ENCODE data around the gene CCDC7. TPM values are rescaled to one million over a fixed set of nuclear protein-coding genes. Genes with fewer than 3 reads are reported as not detected.
"Not testable (repeated sequence)": the region's sequence is repeated elsewhere in the genome, so short reads cannot be mapped to it uniquely, and the experiment has no call there.

CCDC7 gene
- total RNA-seq, 2 experiments from 2014 or later = 5.2 to 5.8 TPM

- no peaks in the 10 kb centered on the region for H3K9me3 Mint-ChIP-seq
- H3K27me3 Mint-ChIP-seq = no peaks in the 10 kb centered on the region
- no peak overlapping the region for H3K27ac Mint-ChIP-seq
- peaks cover 4% of the 10 kb centered on the region for H3K4me1 Mint-ChIP-seq
- H3K36me3 Mint-ChIP-seq = no peaks in the 10 kb centered on the region
- H3K4me3 Mint-ChIP-seq = no peak overlapping the region
- no peak for DNase-seq
These were observed 443.8 kb downstream of the CCDC7 start for GRCh38 chr10:32889631-32890212.

DNA sequence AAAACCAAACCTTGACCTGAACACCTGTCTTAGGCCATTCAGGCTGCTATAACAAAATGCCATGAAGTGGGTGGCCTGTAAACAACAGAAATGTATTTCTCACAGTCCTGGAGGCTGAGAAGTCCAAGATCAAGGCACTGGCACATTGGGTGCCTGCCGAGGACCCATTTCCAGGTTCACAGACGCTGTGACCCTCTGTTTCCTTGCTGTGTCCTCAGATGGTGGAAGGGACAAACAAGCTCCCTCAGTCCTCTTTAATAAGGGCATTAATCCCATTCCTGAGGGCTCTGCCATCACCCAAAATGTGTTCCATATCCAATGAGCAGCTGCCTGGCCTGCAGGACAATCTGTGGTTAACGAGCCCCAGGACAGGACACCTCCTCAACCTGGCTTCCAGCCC, 444.5 kb downstream of the CCDC7 start:
- Mint-ChIP-seq H3K27ac (no peak overlapping the region), H3K36me3 (peaks cover 4% of the 10 kb centered on the region), H3K27me3 (no peaks in the 10 kb centered on the region), H3K4me1 (peaks cover 4% of the 10 kb centered on the region), H3K9me3 (no peaks in the 10 kb centered on the region), H3K4me3 (no peak overlapping the region)
- no peak for DNase-seq

DNA sequence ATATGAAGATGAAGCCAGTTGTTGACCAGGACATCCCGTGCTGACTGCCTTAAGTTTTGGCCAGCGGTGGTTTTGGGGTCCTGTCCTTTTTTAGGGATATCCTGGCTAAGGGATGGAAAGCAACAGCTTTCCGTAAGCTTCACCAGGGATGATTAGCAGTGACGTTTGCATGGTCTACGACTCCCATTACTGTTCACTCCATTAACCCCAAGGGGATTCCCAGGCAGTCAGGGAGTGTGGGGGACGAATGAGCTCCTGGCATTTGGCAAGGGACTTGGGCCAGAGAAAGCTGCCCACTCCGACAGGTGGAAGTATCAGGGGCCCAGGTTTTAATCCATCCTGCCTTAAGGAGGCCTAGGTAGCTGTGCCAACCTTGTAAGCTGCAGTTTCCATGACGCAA, 445.3 kb downstream of the CCDC7 start:
- Mint-ChIP-seq H3K27ac (no peak overlapping the region), H3K4me3 (no peak overlapping the region), H3K4me1 (peaks cover 4% of the 10 kb centered on the region), H3K9me3 (no peaks in the 10 kb centered on the region), H3K27me3 (no peaks in the 10 kb centered on the region), H3K36me3 (peaks cover 5% of the 10 kb centered on the region)
- no peak for DNase-seq

GRCh38 chr10:32893434-32893833, 447.5 kb downstream of the CCDC7 start:
- Mint-ChIP-seq H3K4me3 (no peak overlapping the region), H3K9me3 (no peaks in the 10 kb centered on the region), H3K27ac (no peak overlapping the region), H3K27me3 (no peaks in the 10 kb centered on the region), H3K4me1 (peaks cover 4% of the 10 kb centered on the region), H3K36me3 (peaks cover 24% of the 10 kb centered on the region)
- DNase-seq = no peak

GRCh38 chr10:32893916-32894664, 448.1 kb downstream of the CCDC7 start:
- no peak for DNase-seq
- Mint-ChIP-seq H3K4me3 (no peak overlapping the region), H3K27ac (no peak overlapping the region), H3K27me3 (no peaks in the 10 kb centered on the region), H3K9me3 (no peaks in the 10 kb centered on the region), H3K36me3 (peaks cover 26% of the 10 kb centered on the region), H3K4me1 (peaks cover 2% of the 10 kb centered on the region)

- not testable (repeated sequence) for H3K27ac Mint-ChIP-seq, H3K9me3 Mint-ChIP-seq, H3K27me3 Mint-ChIP-seq, H3K4me3 Mint-ChIP-seq, DNase-seq, H3K4me1 Mint-ChIP-seq
- H3K36me3 Mint-ChIP-seq = peaks cover 26% of the 10 kb centered on the region
These were observed 449.4 kb downstream of the CCDC7 start for GRCh38 chr10:32895200-32895968.

DNA sequence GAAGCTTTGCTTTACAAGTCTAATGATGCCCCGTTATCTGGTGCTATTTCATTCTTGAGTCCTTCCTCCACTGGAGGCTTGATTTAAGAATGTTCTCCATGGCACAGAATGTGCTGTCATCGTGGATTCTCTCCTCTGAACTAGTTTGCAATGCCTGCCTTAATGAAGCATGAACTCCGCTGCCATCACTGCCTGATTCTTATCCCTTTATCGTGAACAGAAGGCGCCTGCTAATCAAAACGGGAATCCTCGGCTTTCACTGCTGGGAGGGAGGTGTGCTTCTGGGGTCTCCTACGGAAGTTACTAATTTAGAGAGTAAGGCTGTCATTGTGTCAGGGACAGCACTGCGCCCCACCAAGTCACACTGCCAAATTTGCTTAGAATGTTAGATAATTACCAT, 455.9 kb downstream of the CCDC7 start:
- DNase-seq = no peak
- Mint-ChIP-seq H3K36me3 (peaks cover 21% of the 10 kb centered on the region), H3K4me1 (no peaks in the 10 kb centered on the region), H3K27ac (no peak overlapping the region), H3K4me3 (no peak overlapping the region), H3K27me3 (no peaks in the 10 kb centered on the region), H3K9me3 (no peaks in the 10 kb centered on the region)

GRCh38 chr10:32905466-32905865, 459.5 kb downstream of the CCDC7 start:
- Mint-ChIP-seq H3K27me3 (no peaks in the 10 kb centered on the region), H3K27ac (no peak overlapping the region), H3K4me3 (no peak overlapping the region), H3K4me1 (no peaks in the 10 kb centered on the region), H3K36me3 (peaks cover 10% of the 10 kb centered on the region), H3K9me3 (no peaks in the 10 kb centered on the region)
- no peak for DNase-seq

- no peak overlapping the region for H3K27ac Mint-ChIP-seq
- H3K36me3 Mint-ChIP-seq = peaks cover 10% of the 10 kb centered on the region
- no peaks in the 10 kb centered on the region for H3K4me1 Mint-ChIP-seq
These were observed 460.7 kb downstream of the CCDC7 start for GRCh38 chr10:32906595-32906994.

DNA sequence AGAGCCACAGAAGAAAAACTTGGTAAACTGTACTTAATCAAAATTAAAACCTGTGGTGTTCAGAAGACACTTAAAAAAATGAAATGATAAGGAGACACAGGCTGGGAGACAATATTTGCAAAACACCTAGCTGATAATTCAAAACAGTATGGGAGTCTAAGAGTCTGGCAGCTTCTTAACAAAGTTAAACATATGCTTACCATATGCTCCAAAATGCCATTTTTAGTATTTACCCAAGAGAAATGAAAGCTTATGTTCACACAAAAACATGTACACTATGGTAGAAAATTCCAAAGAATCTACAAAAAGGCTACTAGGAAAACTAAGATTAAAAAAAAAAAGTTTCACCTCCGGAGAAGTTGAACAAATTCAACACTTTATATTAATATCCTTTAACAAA, 463.5 kb downstream of the CCDC7 start:
- peaks cover 30% of the 10 kb centered on the region for H3K36me3 Mint-ChIP-seq
- H3K27ac Mint-ChIP-seq = no peak overlapping the region
- no peak for DNase-seq
- no peaks in the 10 kb centered on the region for H3K27me3 Mint-ChIP-seq
- H3K9me3 Mint-ChIP-seq = no peaks in the 10 kb centered on the region
- no peaks in the 10 kb centered on the region for H3K4me1 Mint-ChIP-seq
- H3K4me3 Mint-ChIP-seq = no peak overlapping the region

More at GRCh38 chr10:32906595-32906994, 460.7 kb downstream of the CCDC7 start:
- DNase-seq = no peak
- no peaks in the 10 kb centered on the region for H3K9me3 Mint-ChIP-seq
- H3K27me3 Mint-ChIP-seq = no peaks in the 10 kb centered on the region
- H3K4me3 Mint-ChIP-seq = no peak overlapping the region

- H3K4me1 Mint-ChIP-seq, H3K4me3 Mint-ChIP-seq, DNase-seq, H3K9me3 Mint-ChIP-seq, H3K27me3 Mint-ChIP-seq, H3K27ac Mint-ChIP-seq: not testable (repeated sequence)
- peaks cover 34% of the 10 kb centered on the region for H3K36me3 Mint-ChIP-seq
These were observed 464.0 kb downstream of the CCDC7 start for GRCh38 chr10:32909970-32910369.

DNA sequence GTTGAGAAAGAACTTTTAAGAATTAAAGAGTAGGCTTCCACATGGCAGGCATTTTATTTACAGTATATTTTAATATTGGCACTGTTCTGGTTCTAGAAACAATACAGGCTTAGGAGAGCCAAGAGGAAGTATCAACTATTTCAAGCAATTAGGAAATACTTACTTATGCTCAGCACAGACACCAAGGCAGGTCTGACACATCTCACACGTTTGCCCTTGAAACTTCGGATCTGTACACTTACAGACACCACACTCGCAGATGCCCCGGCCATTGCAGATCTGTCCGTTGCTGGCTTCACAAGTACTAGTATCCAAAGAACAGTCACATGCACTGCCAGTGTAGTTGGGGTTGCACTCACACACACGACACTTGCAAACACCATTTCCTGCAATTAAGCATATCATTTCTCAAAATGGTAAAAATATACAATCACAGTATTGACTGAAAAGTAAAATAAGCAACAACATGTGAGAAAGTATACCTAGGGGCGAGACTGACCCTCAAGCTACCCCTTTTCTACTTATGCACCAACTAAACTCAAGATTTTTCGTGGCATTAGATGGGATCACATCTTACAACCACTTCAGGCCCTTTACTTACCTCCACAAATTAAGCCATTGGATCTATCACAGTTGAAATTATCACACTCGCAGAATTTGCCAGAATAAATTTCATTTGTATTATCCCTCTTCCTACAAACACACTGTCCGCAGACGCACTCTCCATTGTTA, 465.5 kb downstream of the CCDC7 start:
- no peaks in the 10 kb centered on the region for H3K4me1 Mint-ChIP-seq
- no peak for DNase-seq
- no peak overlapping the region for H3K4me3 Mint-ChIP-seq
- H3K27ac Mint-ChIP-seq = no peak overlapping the region
- peaks cover 2% of the 10 kb centered on the region for H3K9me3 Mint-ChIP-seq
- peaks cover 49% of the 10 kb centered on the region for H3K36me3 Mint-ChIP-seq
- H3K27me3 Mint-ChIP-seq = no peaks in the 10 kb centered on the region

DNA sequence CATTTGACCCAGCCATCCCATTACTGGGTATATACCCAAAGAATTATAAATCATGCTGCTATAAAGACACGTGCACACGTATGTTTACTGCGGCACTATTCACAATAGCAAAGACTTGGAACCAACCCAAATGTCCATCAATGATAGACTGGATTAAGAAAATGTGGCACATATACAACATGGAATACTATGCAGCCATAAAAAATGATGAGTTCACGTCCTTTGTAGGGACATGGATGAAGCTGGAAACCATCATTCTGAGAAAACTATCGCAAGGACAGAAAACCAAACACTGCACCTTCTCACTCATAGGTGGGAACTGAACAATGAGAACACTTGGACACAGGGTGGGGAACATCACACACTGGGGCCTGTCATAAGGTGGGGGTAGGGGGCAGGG, 471.9 kb downstream of the CCDC7 start:
- H3K27me3 Mint-ChIP-seq, DNase-seq, H3K4me1 Mint-ChIP-seq, H3K9me3 Mint-ChIP-seq, H3K4me3 Mint-ChIP-seq, H3K27ac Mint-ChIP-seq: not testable (repeated sequence)
- peaks cover 59% of the 10 kb centered on the region for H3K36me3 Mint-ChIP-seq

DNA sequence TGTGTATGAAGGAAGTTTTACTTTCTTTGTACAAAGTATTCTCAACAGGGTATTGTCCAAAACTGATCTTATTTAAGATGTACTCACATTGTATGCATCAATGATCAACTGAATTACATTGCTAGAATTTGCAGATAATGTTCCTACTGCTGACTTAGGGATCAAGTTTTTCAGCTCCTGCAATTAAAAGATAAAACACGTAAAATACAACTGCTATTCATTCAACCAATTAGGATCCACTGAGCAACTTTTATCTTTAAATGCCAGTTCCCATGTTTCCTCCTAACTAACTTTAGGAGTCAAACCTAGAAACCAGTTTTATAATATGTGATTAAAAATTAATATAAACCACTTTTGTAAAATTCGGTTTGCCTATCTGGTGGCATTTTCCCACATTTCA, 476.2 kb downstream of the CCDC7 start:
- Mint-ChIP-seq H3K36me3 (peaks cover 45% of the 10 kb centered on the region), H3K9me3 (no peaks in the 10 kb centered on the region), H3K27ac (no peak overlapping the region), H3K27me3 (no peaks in the 10 kb centered on the region), H3K4me3 (no peak overlapping the region), H3K4me1 (peaks cover 7% of the 10 kb centered on the region)
- no peak for DNase-seq

GRCh38 chr10:32923134-32923533, 477.2 kb downstream of the CCDC7 start:
- Mint-ChIP-seq H3K4me3 (no peak overlapping the region), H3K36me3 (peaks cover 39% of the 10 kb centered on the region), H3K4me1 (peaks cover 7% of the 10 kb centered on the region), H3K9me3 (no peaks in the 10 kb centered on the region), H3K27ac (no peak overlapping the region), H3K27me3 (no peaks in the 10 kb centered on the region)
- no peak for DNase-seq
